Astrocyte (in vitro differentiated cells and primary cell): ENCODE measurements around the gene XPO6.

Source experiments
- CTCF ChIP-seq: IDR thresholded peaks from 2 replicates; pipeline ENCODE4 v1.5.1; 2011; ENCODE audit warnings: low read depth, mild to moderate bottlenecking, inconsistent platforms, low read length, moderate library complexity; ENCODE audit not compliant: insufficient read depth
- EZH2 ChIP-seq: IDR thresholded peaks from 2 replicates; pipeline ENCODE4 v1.6.1; 2012; ENCODE audit warnings: mild to moderate bottlenecking, low read length, inconsistent platforms; ENCODE audit not compliant: insufficient read depth

GRCh38 chr16:28090646-28091377, 121.0 kb downstream of the XPO6 start:
- peak; percentile 20 for TF ChIP-seq CTCF
- no peak for TF ChIP-seq EZH2
